Skeletal muscle tissue (tissue), 4 donors: Measurements from ENCODE around the gene RGS5. TPM values are rescaled to one million over a fixed set of nuclear protein-coding genes. Genes with fewer than 3 reads are reported as not detected.

Experiments
- H3K27ac ChIP-seq: one replicate; pipeline ENCODE4 v1.7.0; 2013; ENCODE audit warnings: mild to moderate bottlenecking, low read depth, low read length, inconsistent platforms
- H3K27me3 ChIP-seq, 3 donors: one replicate each; pipeline ENCODE4 v1.7.0; 2013; ENCODE audit warnings: low read length in 3 of 3; ENCODE audit not compliant: control insufficient read depth in 3 of 3, insufficient read depth in 3 of 3
- H3K36me3 ChIP-seq, 3 donors: one replicate each; pipeline ENCODE4 v1.7.0; 2013; ENCODE audit warnings: low read length in 3 of 3; ENCODE audit not compliant: control insufficient read depth in 3 of 3, insufficient read depth in 3 of 3
- H3K4me1 ChIP-seq, 3 donors: one replicate each; pipeline ENCODE4 v1.7.0; 2013; ENCODE audit warnings: low read length in 3 of 3, mild to moderate bottlenecking in 3 of 3; ENCODE audit not compliant: control insufficient read depth in 3 of 3, insufficient read depth in 3 of 3
- H3K4me3 ChIP-seq, 3 donors: one replicate each; pipeline ENCODE4 v1.7.0; 2013; ENCODE audit warnings: low read length in 3 of 3
- H3K9ac ChIP-seq, 3 donors: one replicate each; pipeline ENCODE4 v1.7.0; 2013; ENCODE audit warnings: low read length in 3 of 3, mild to moderate bottlenecking in 3 of 3, moderate library complexity in 2 of 3, low read depth in 1 of 3
- H3K9me3 ChIP-seq, 3 donors: one replicate each; pipeline ENCODE4 v1.7.0; 2013; ENCODE audit warnings: low read length in 3 of 3; ENCODE audit not compliant: control insufficient read depth in 3 of 3
- total RNA-seq: library from RNA; depleted of rRNA; stranded (reverse); fragments of >200 nt; gene quantifications from one replicate; pipeline ENCODE4 v1.2.3, GENCODE V29; 2014
- donor health status: Osteomylitis.

The RGS5 gene
- total RNA-seq, 1 donor from 2014 or later = 7.8 TPM

DNA sequence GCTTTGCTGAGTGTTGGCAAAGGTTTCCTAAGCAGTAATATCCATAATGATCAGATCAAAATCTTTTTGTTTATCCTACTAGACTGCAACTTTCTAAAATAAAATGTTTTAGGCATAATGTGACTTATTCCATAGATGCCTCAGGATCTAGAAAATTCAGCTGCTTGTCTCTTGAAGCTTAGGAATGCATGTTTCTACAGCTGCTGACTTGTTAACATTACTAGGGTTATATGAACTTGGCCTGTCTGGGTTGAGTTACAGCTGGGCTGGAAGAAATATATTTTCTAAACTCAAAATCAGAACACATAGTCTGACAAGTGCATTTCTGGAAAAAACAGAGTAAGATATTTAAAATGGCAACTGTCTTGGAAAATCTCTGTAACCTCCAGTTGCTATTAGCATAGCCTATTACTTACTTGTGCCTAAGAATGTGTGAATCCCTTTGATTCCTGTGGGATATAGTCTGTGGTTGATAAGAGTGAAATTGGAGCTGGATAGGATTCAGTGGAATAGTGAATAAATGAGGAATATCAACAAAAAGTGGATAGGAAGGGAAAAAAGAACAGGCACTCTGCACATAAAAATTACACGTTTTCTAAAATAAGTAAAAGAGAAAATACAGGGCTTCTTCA, 72.4 kb downstream of the RGS5 start:
- no peaks in the 10 kb centered on the region for H3K9me3 ChIP-seq

GRCh38 chr1:163128282-163128681, 74.4 kb downstream of the RGS5 start:
- no peak overlapping the region for H3K9ac ChIP-seq
- no peaks in the 10 kb centered on the region for H3K9me3 ChIP-seq
- H3K27ac ChIP-seq = no peak overlapping the region
- no peaks in the 10 kb centered on the region for H3K27me3 ChIP-seq
- no peaks in the 10 kb centered on the region for H3K4me1 ChIP-seq
- no peaks in the 10 kb centered on the region for H3K36me3 ChIP-seq
- H3K4me3 ChIP-seq = no peak overlapping the region

More for the DNA sequence above, 72.4 kb downstream of the RGS5 start:
- no peaks in the 10 kb centered on the region for H3K36me3 ChIP-seq
- H3K27me3 ChIP-seq = no peaks in the 10 kb centered on the region
- H3K9ac ChIP-seq = no peak overlapping the region
- no peak overlapping the region for H3K4me3 ChIP-seq
- no peaks in the 10 kb centered on the region for H3K4me1 ChIP-seq
- H3K27ac ChIP-seq = no peak overlapping the region

GRCh38 chr1:163124812-163125211, 77.9 kb downstream of the RGS5 start:
- no peaks in the 10 kb centered on the region for H3K4me1 ChIP-seq
- no peaks in the 10 kb centered on the region for H3K36me3 ChIP-seq
- H3K9ac ChIP-seq = no peak overlapping the region
- H3K4me3 ChIP-seq = no peak overlapping the region
- H3K9me3 ChIP-seq = no peaks in the 10 kb centered on the region
- H3K27ac ChIP-seq = no peak overlapping the region
- H3K27me3 ChIP-seq = no peaks in the 10 kb centered on the region

DNA sequence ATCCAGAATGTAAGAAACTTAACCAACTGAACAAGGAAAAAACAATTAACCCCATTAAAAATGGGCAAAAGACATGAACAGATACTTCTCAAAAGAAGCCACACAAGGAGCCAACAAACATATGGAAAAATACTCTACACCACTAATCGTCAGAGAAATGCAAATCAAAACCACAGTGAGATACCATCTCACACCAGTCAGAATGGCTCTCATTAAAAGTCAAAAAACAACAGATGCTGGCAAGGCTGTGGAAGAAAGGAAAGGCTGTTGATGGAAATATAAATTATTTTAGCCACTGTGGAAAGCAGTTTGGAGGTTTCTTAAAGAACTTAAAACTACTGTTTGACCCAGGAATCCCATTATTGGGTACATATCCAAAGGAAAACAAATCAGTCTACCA, 82.3 kb downstream of the RGS5 start:
- no peak overlapping the region for H3K4me3 ChIP-seq
- H3K36me3 ChIP-seq = no peaks in the 10 kb centered on the region
- H3K9me3 ChIP-seq = no peaks in the 10 kb centered on the region
- H3K9ac ChIP-seq = no peak overlapping the region
- H3K4me1 ChIP-seq = no peaks in the 10 kb centered on the region
- no peak overlapping the region for H3K27ac ChIP-seq
- no peaks in the 10 kb centered on the region for H3K27me3 ChIP-seq

GRCh38 chr1:163119707-163120106, 83.0 kb downstream of the RGS5 start:
- H3K4me1 ChIP-seq = no peaks in the 10 kb centered on the region

DNA sequence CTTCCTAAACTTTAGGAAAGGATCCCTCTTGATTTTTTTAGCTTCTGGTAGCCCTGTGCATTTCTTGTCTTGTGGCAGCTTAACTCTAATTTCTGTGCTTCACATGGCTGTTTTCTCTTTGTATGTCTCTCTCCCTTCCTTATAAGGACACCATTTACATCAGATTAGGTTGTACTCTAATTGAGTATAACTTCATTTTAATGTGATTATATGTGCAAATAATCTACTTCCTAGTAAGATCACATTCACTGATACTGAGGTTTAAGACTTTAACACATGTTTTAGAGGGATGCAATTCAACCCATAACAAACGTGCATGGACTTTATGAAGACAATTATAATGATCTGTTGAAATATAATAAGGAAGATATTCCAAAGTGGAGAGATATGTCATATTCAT, 86.8 kb downstream of the RGS5 start:
- Histone ChIP-seq H3K27me3 (no peaks in the 10 kb centered on the region), H3K27ac (no peak overlapping the region), H3K9ac (no peak overlapping the region), H3K4me3 (no peak overlapping the region), H3K36me3 (no peaks in the 10 kb centered on the region), H3K9me3 (no peaks in the 10 kb centered on the region), H3K4me1 (no peaks in the 10 kb centered on the region)

More at GRCh38 chr1:163119707-163120106, 83.0 kb downstream of the RGS5 start:
- H3K27ac ChIP-seq = no peak overlapping the region
- H3K4me3 ChIP-seq = no peak overlapping the region
- H3K9ac ChIP-seq = no peak overlapping the region
- no peaks in the 10 kb centered on the region for H3K36me3 ChIP-seq
- no peaks in the 10 kb centered on the region for H3K27me3 ChIP-seq
- no peaks in the 10 kb centered on the region for H3K9me3 ChIP-seq

DNA sequence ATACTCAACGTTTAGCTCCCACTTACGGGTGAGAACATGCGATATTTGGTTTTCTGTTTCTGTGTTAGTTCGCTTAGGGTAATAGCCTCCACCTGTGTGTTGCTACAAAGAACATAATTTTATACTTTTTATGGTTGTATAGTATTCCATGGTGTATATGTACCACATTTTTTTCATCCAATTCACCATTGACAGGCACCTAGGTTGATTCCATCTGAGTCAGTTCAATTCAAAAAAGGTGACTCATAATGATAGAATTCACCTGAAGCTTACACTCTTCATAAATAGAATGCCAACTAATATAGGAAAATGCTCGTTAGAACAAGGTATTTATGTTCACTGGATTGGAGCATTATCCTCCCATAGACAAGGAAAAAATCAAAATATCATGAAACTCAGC, 95.1 kb downstream of the RGS5 start:
- no peaks in the 10 kb centered on the region for H3K9me3 ChIP-seq
- H3K27ac ChIP-seq = no peak overlapping the region
- no peak overlapping the region for H3K4me3 ChIP-seq
- no peaks in the 10 kb centered on the region for H3K36me3 ChIP-seq
- no peaks in the 10 kb centered on the region for H3K4me1 ChIP-seq
- H3K27me3 ChIP-seq = no peaks in the 10 kb centered on the region
- no peak overlapping the region for H3K9ac ChIP-seq

DNA sequence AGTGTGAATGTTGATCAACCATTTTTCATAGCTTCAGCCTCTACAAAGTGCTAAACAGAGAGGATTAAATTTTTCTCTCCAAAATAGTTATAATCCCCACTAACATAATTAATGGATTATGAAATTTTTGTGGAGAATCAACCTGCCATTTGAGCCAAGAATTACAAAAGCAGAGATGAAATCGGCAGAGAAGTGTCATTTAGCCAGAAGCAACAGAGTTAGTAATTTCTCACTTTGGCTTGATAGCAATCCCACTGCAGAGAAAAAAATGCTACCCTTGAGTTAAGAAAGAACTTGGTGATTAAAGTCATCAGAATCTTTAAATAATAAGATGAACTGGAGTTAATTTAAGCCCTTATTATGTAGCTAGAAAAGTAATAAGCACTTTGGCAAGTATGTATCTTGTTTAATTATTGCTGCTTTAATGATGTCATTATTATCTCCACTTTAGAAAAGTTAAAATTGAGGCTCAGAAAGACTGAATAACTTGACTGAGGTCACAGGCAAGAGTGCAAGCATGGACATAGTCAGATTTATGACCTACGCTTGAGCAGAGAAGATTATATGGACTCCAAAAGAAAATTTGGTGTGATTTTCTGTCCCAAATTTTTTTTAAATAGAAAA, 96.2 kb downstream of the RGS5 start:
- Histone ChIP-seq H3K4me3 (no peak overlapping the region), H3K27me3 (no peaks in the 10 kb centered on the region), H3K36me3 (no peaks in the 10 kb centered on the region), H3K9ac (no peak overlapping the region), H3K4me1 (no peaks in the 10 kb centered on the region), H3K9me3 (no peaks in the 10 kb centered on the region), H3K27ac (no peak overlapping the region)

GRCh38 chr1:163104385-163105099, 98.2 kb downstream of the RGS5 start:
- Histone ChIP-seq H3K27ac (no peak overlapping the region), H3K4me3 (no peak overlapping the region)

GRCh38 chr1:163102590-163102989, 100.1 kb downstream of the RGS5 start:
- H3K4me1 ChIP-seq = no peaks in the 10 kb centered on the region

More at GRCh38 chr1:163104385-163105099, 98.2 kb downstream of the RGS5 start:
- Histone ChIP-seq H3K36me3 (no peaks in the 10 kb centered on the region), H3K4me1 (no peaks in the 10 kb centered on the region), H3K9ac (no peak overlapping the region), H3K9me3 (no peaks in the 10 kb centered on the region), H3K27me3 (no peaks in the 10 kb centered on the region)

More at GRCh38 chr1:163102590-163102989, 100.1 kb downstream of the RGS5 start:
- no peaks in the 10 kb centered on the region for H3K27me3 ChIP-seq
- no peaks in the 10 kb centered on the region for H3K36me3 ChIP-seq
- no peak overlapping the region for H3K4me3 ChIP-seq
- no peak overlapping the region for H3K27ac ChIP-seq
- no peak overlapping the region for H3K9ac ChIP-seq
- H3K9me3 ChIP-seq = no peaks in the 10 kb centered on the region
